NCI-H2171 treated with DMSO at 0.1 percent for 48 hours (cell line): ENCODE results near the gene MBTD1.
"Not testable (repeated sequence)": the region's sequence is repeated elsewhere in the genome, so short reads cannot be mapped to it uniquely, and the experiment has no call there.

Source experiments
- DNase-seq: peaks from one replicate; lab custom pipeline; 2025; lab: John Stamatoyannopoulos, UW

The MBTD1 gene

GRCh38 chr17:51188271-51188833, 71.5 kb downstream of the MBTD1 start:
- peak; percentile 23 for DNase-seq

GRCh38 chr17:51185763-51186332, 74.0 kb downstream of the MBTD1 start:
- DNase-seq: no peak

- DNase-seq: no peak
Observed at GRCh38 chr17:51184124-51184523, 75.7 kb downstream of the MBTD1 start.

GRCh38 chr17:51180486-51180885, 79.4 kb downstream of the MBTD1 start:
- no peak for DNase-seq

GRCh38 chr17:51172030-51172429, 87.8 kb downstream of the MBTD1 start:
- not testable (repeated sequence) for DNase-seq

GRCh38 chr17:51170736-51171135, 89.1 kb downstream of the MBTD1 start:
- DNase-seq: no peak

- no peak for DNase-seq
Observed at GRCh38 chr17:51169340-51169739, 90.5 kb downstream of the MBTD1 start.

GRCh38 chr17:51166987-51167931, 92.6 kb downstream of the MBTD1 start:
- peak; percentile 54 for DNase-seq

GRCh38 chr17:51166198-51166986, 93.5 kb downstream of the MBTD1 start, which contains the start of gene NME2:
TSS of gene NME2 (plus strand) at chr17:51166411. CDS start at chr17:51166831, 420 bp downstream.
- peak; percentile 86 for DNase-seq

GRCh38 chr17:51165680-51166197, 94.1 kb downstream of the MBTD1 start:
- peak; percentile 86 for DNase-seq

GRCh38 chr17:51164911-51165679, 94.8 kb downstream of the MBTD1 start:
- peak; percentile 64 for DNase-seq

- no peak for DNase-seq
Observed at GRCh38 chr17:51161541-51161940, 98.3 kb downstream of the MBTD1 start.

- DNase-seq: no peak
Observed at GRCh38 chr17:51159604-51160003, 100.2 kb downstream of the MBTD1 start.

- no peak for DNase-seq
Observed at GRCh38 chr17:51155416-51155815, 104.4 kb downstream of the MBTD1 start.

GRCh38 chr17:51154176-51154575, 105.7 kb downstream of the MBTD1 start:
- DNase-seq: peak; percentile 49

GRCh38 chr17:51153210-51154072, 106.4 kb downstream of the MBTD1 start, which contains the start of gene NME1:
TSS of gene NME1 (plus strand) at chr17:51153559. CDS start at chr17:51155655, 2,096 bp downstream.
- peak; percentile 100 for DNase-seq

GRCh38 chr17:51152766-51153209, 107.1 kb downstream of the MBTD1 start:
- no peak for DNase-seq

- DNase-seq: no peak
Observed at GRCh38 chr17:51150932-51151331, 108.9 kb downstream of the MBTD1 start.

GRCh38 chr17:51149163-51149562, 110.7 kb downstream of the MBTD1 start:
- DNase-seq: no peak

- no peak for DNase-seq
Observed at GRCh38 chr17:51147650-51148049, 112.2 kb downstream of the MBTD1 start.
